Nephron (organoid): Measurements from ENCODE around the gene GEMIN2.
"Not testable (repeated sequence)": the region's sequence is repeated elsewhere in the genome, so short reads cannot be mapped to it uniquely, and the experiment has no call there.

Source experiments
- H3K27ac Mint-ChIP-seq, 3 experiments: 2 replicates each; pipeline ENCODE4 v1.8.0; 2020; ENCODE audit warnings: mixed read lengths in 3 of 3, mild to moderate bottlenecking in 2 of 3, moderate library complexity in 1 of 3
- H3K27me3 Mint-ChIP-seq: 2 replicates; pipeline ENCODE4 v1.8.0; 2021; ENCODE audit warnings: low read depth, mild to moderate bottlenecking, moderate library complexity, mixed read lengths
- H3K36me3 Mint-ChIP-seq: 2 replicates; pipeline ENCODE4 v1.8.0; 2020; ENCODE audit warnings: low read depth, mixed read lengths
- H3K4me1 Mint-ChIP-seq: 2 replicates; pipeline ENCODE4 v1.8.0; 2020; ENCODE audit warnings: mixed read lengths
- H3K4me3 Mint-ChIP-seq, 3 experiments: 2 replicates each; pipeline ENCODE4 v1.8.0; 2020; ENCODE audit warnings: mild to moderate bottlenecking in 3 of 3, mixed read lengths in 3 of 3, moderate library complexity in 2 of 3
- H3K9me3 Mint-ChIP-seq: 2 replicates; pipeline ENCODE4 v1.8.0; 2020; ENCODE audit warnings: mixed read lengths
- CTCF ChIP-seq, 3 experiments: fragments of 200-600 bp; sonication (generic); IDR thresholded peaks; one replicate each; pipeline ENCODE4 v1.5.0; 2021; ENCODE audit warnings: antibody characterized with exemption in 3 of 3; ENCODE audit not compliant: unreplicated experiment in 3 of 3

Gene GEMIN2

GRCh38 chr14:39099748-39100147 is 14.4 kb upstream of the GEMIN2 start:
- TF ChIP-seq CTCF (IDR thresholded peaks at IDR 0.05; ENCODE audit: unreplicated experiment in 3 of 3): no peak
- H3K27me3 Mint-ChIP-seq: no peaks in the 10 kb centered on the region
- H3K4me1 Mint-ChIP-seq: peaks cover 40% of the 10 kb centered on the region

DNA sequence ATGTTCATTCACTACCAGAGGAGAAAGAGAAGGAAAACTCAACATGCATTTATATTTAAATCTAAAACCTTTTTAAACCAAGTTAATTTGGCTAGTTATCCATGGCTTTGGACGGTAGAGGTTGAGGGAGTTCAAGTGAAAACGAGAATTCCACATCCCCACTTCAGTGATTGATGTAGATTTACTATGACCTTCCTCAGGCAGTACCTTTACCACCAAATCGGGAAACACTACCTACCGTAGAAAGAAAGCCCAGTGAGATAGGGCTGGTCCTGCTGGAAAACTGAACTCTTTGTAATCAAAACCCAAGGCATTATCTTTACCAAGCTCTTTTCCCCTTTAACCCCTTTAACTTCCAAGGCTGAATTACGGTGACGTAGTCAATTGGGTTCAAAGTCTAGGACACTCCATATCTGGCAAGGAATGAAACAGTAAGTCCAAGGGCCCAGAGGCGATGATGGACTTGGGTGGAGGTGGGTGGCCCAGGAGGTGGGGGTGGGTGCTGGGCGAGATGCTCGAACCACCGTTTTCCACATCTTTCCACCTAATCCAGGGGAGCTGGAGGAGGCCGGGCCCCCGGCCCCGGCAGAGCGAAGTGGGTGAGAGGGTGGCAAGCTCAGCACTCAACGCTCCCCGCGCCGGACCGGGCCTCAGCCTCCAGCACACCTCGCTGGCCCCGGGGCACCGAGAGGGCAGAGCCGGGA is 11.7 kb upstream of the GEMIN2 start:
- Mint-ChIP-seq H3K4me1 (peaks cover 34% of the 10 kb centered on the region), H3K27me3 (no peaks in the 10 kb centered on the region), H3K36me3 (peaks cover 8% of the 10 kb centered on the region), H3K9me3 (no peaks in the 10 kb centered on the region), H3K27ac (peak overlapping the region; percentile 97 to 99 (median 98)), H3K4me3 (peak overlapping the region; percentile 92 to 98 (median 97))
- TF ChIP-seq CTCF (IDR thresholded peaks at IDR 0.05; ENCODE audit: unreplicated experiment in 3 of 3): no peak

More at GRCh38 chr14:39099748-39100147, 14.4 kb upstream of the GEMIN2 start:
- Mint-ChIP-seq H3K9me3 (no peaks in the 10 kb centered on the region), H3K36me3 (peaks cover 16% of the 10 kb centered on the region), H3K4me3 (peak overlapping the region; percentile 1 to 26 (median 16)), H3K27ac (peak overlapping the region in 1 of 3 experiments; percentile 4)

DNA sequence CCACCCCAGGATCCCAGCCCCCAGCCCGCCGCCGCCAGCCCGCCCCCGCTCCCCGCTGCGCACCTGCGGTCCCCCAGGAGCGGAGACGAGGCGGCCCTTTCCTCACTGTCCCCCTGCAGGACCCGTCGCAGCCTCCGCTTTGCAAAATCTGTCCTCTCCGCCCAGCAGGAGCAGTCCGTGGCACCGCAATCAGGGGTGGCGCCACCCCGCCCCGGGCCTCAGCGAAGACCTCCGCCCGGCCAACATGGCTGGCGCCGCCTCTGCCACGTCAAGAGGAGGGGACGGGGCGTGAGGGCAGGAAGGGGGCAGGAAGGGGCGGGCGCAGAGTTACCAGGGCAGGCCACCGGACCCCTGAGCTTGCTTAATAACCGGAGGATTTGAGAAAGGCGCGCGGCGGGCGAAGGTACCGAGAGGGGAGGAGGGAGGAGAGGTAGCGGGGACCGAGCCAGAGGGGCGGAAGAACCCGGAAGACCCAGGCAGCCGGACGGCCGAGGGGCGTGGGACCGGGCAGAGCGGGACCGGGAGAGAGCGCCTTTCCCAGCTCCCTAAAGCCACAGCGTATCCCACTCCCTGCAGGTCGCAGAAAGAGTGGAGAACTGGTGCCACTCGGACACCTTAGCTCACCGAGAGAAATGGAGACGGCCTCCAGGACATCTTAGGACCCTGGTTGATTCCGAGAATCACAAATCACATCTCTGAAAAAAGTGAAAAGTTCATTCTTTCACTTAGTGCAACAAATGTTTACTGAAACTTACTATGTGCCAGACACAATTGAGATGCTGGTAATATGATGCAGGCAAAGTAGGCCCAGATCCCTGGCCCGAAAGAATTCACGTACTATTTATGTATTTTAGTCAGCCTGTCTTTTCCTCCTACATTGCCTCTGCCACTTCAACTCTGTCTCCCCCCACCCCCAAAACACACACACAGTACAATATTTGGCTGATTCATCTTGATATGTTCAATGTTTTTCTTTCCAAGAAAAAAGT is 10.9 kb upstream of the GEMIN2 start, which contains the start of gene SEC23A:
Gene SEC23A, minus strand, starts transcription at position 267 of the 989 bp plus-strand sequence. CDS start 7,117 bp downstream, outside the sequence.
- Mint-ChIP-seq H3K27me3 (no peaks in the 10 kb centered on the region), H3K9me3 (no peaks in the 10 kb centered on the region), H3K27ac (peak within 1 kb of the TSS; percentile 97 to 99 (median 98)), H3K4me1 (peaks cover 28% of the 10 kb centered on the region), H3K4me3 (peak within 1 kb of the TSS; percentile 92 to 99 (median 98)), H3K36me3 (peaks cover 4% of the 10 kb centered on the region)
- no peak for TF ChIP-seq CTCF (IDR thresholded peaks at IDR 0.05; ENCODE audit: unreplicated experiment in 3 of 3)

DNA sequence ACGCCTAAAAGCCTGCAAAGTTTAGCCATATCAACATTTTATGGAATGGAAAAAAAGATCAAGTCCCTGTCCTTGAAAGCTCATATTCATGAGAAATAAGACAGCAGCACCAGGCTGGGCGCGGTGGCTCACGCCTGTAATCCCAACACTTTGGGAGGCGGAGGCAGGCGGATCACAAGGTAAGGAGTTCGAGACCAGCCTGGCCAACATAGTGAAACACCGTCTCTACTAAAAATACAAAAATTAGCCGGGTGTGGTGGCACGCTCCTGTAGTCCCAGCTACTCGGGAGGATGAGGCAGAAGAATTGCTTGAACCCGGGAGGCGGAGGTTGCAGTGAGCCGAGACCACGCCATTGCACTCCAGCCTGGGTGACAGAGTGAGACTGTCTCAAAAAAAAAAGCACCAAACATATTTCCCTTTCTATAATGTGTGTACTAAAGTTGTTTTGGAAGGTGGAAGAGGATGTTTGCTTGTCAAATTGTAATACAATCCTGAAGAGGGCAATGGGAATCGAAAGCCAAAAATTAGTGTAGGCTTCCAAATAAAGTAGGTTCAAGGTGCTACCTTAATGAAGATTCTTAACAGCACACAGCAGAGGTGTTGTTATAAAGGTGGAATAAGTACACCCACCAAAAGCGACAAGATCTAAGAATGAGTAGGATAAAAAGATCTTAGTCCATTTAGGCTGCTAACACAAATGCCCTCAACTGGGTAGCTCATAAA is 9.9 kb upstream of the GEMIN2 start:
- Mint-ChIP-seq H3K27ac (peak overlapping the region; percentile 97 to 98 (median 98)), H3K4me3 (peak overlapping the region; percentile 92 to 99 (median 95)), H3K4me1 (peaks cover 28% of the 10 kb centered on the region)
- H3K27me3 Mint-ChIP-seq, H3K36me3 Mint-ChIP-seq, H3K9me3 Mint-ChIP-seq: not testable (repeated sequence)

- Mint-ChIP-seq H3K27me3 (no peaks in the 10 kb centered on the region), H3K4me3 (peak overlapping the region; percentile 40 to 67 (median 51)), H3K27ac (peak overlapping the region; percentile 34 to 75 (median 73)), H3K4me1 (peaks cover 9% of the 10 kb centered on the region), H3K36me3 (no peaks in the 10 kb centered on the region), H3K9me3 (no peaks in the 10 kb centered on the region)
- TF ChIP-seq CTCF (IDR thresholded peaks at IDR 0.05; ENCODE audit: unreplicated experiment in 3 of 3): peak; percentile 48 to 65 (median 58)
These were observed 6.5 kb upstream of the GEMIN2 start for GRCh38 chr14:39107591-39107996.
